Activated T-helper 17 cell treated with anti-CD3 and anti-CD28 coated beads, Interleukin-2, amount 50 U/mL, for 72 hours (primary cell): ENCODE data around the gene PAX6. TPM values are rescaled to one million over a fixed set of nuclear protein-coding genes. Genes with fewer than 3 reads are reported as not detected.

ENCODE experiments used
- ATAC-seq: fragments of 150-1000 bp; cut with Tn5 transposase; replicated peaks from 2 replicates; pipeline ENCODE4 v1.10.0; 2021; ENCODE audit warnings: mild to moderate bottlenecking, moderate library complexity
- H3K27ac Mint-ChIP-seq: one replicate; pipeline ENCODE4 v1.8.0; 2022; ENCODE audit warnings: mixed read lengths
- H3K27me3 Mint-ChIP-seq: one replicate; pipeline ENCODE4 v1.8.0; 2022; ENCODE audit warnings: mixed read lengths
- H3K36me3 Mint-ChIP-seq: one replicate; pipeline ENCODE4 v1.8.0; 2022; ENCODE audit warnings: low read depth, mild to moderate bottlenecking, mixed read lengths
- H3K4me1 Mint-ChIP-seq: one replicate; pipeline ENCODE4 v1.8.0; 2022; ENCODE audit warnings: mixed read lengths
- H3K4me3 Mint-ChIP-seq: one replicate; pipeline ENCODE4 v1.8.0; 2022; ENCODE audit warnings: mild to moderate bottlenecking, mixed read lengths
- H3K9me3 Mint-ChIP-seq: one replicate; pipeline ENCODE4 v1.8.0; 2022; ENCODE audit warnings: mixed read lengths
- total RNA-seq, 2 donors: library from RNA; stranded (reverse); gene quantifications; one replicate each; pipeline ENCODE4 v1.2.3, GENCODE V29; 2022

Gene PAX6
- total RNA-seq: not detected

GRCh38 chr11:31810779-31811647 is at the start of gene PAX6:
TSS of gene PAX6 (minus strand) at chr11:31811322. CDS start at chr11:31806411, 4,911 bp downstream.
- H3K4me1 Mint-ChIP-seq: peaks cover 26% of the 10 kb centered on the region
- peak within 1 kb of the TSS; percentile 83 for H3K4me3 Mint-ChIP-seq
- H3K9me3 Mint-ChIP-seq: no peaks in the 10 kb centered on the region
- no peak within 1 kb of the TSS for H3K27ac Mint-ChIP-seq
- peaks cover 64% of the 10 kb centered on the region for H3K27me3 Mint-ChIP-seq
- ATAC-seq: peak; percentile 51
- H3K36me3 Mint-ChIP-seq: peaks cover 30% of the 10 kb centered on the region

- ATAC-seq: no peak
- H3K4me3 Mint-ChIP-seq: no peak overlapping the region
- no peaks in the 10 kb centered on the region for H3K9me3 Mint-ChIP-seq
- peaks cover 50% of the 10 kb centered on the region for H3K27me3 Mint-ChIP-seq
- no peaks in the 10 kb centered on the region for H3K4me1 Mint-ChIP-seq
- no peaks in the 10 kb centered on the region for H3K36me3 Mint-ChIP-seq
- no peak overlapping the region for H3K27ac Mint-ChIP-seq
These were observed 49.3 kb upstream of the PAX6 start for GRCh38 chr11:31860391-31860790.

- Mint-ChIP-seq H3K4me1 (no peaks in the 10 kb centered on the region), H3K27me3 (peaks cover 32% of the 10 kb centered on the region), H3K9me3 (no peaks in the 10 kb centered on the region), H3K4me3 (no peak overlapping the region), H3K36me3 (no peaks in the 10 kb centered on the region), H3K27ac (no peak overlapping the region)
- peak; percentile 21 for ATAC-seq
These were observed 45.1 kb upstream of the PAX6 start for GRCh38 chr11:31856248-31856647.

GRCh38 chr11:31855466-31855865 is 44.3 kb upstream of the PAX6 start:
- H3K36me3 Mint-ChIP-seq: no peaks in the 10 kb centered on the region
- no peaks in the 10 kb centered on the region for H3K4me1 Mint-ChIP-seq
- no peaks in the 10 kb centered on the region for H3K9me3 Mint-ChIP-seq
- ATAC-seq: no peak
- H3K4me3 Mint-ChIP-seq: no peak overlapping the region
- no peak overlapping the region for H3K27ac Mint-ChIP-seq
- peaks cover 31% of the 10 kb centered on the region for H3K27me3 Mint-ChIP-seq

- H3K4me3 Mint-ChIP-seq: no peak overlapping the region
- H3K9me3 Mint-ChIP-seq: no peaks in the 10 kb centered on the region
- H3K27ac Mint-ChIP-seq: no peak overlapping the region
- peaks cover 13% of the 10 kb centered on the region for H3K27me3 Mint-ChIP-seq
- ATAC-seq: no peak
- H3K4me1 Mint-ChIP-seq: no peaks in the 10 kb centered on the region
- H3K36me3 Mint-ChIP-seq: no peaks in the 10 kb centered on the region
These were observed 39.2 kb upstream of the PAX6 start for GRCh38 chr11:31850365-31850764.

GRCh38 chr11:31847761-31848160 is 36.6 kb upstream of the PAX6 start:
- Mint-ChIP-seq H3K36me3 (no peaks in the 10 kb centered on the region), H3K27ac (no peak overlapping the region), H3K27me3 (peaks cover 15% of the 10 kb centered on the region), H3K4me3 (no peak overlapping the region), H3K4me1 (no peaks in the 10 kb centered on the region), H3K9me3 (no peaks in the 10 kb centered on the region)
- ATAC-seq: no peak

GRCh38 chr11:31845331-31845730 is 34.2 kb upstream of the PAX6 start:
- H3K27me3 Mint-ChIP-seq: peaks cover 24% of the 10 kb centered on the region
- no peak for ATAC-seq

GRCh38 chr11:31844351-31844750 is 33.2 kb upstream of the PAX6 start:
- Mint-ChIP-seq H3K4me3 (no peak overlapping the region), H3K27me3 (peaks cover 32% of the 10 kb centered on the region), H3K36me3 (no peaks in the 10 kb centered on the region), H3K9me3 (no peaks in the 10 kb centered on the region), H3K4me1 (no peaks in the 10 kb centered on the region), H3K27ac (no peak overlapping the region)
- ATAC-seq: no peak

More at GRCh38 chr11:31845331-31845730, 34.2 kb upstream of the PAX6 start:
- H3K27ac Mint-ChIP-seq: no peak overlapping the region
- H3K9me3 Mint-ChIP-seq: no peaks in the 10 kb centered on the region
- H3K4me3 Mint-ChIP-seq: no peak overlapping the region
- no peaks in the 10 kb centered on the region for H3K4me1 Mint-ChIP-seq
- H3K36me3 Mint-ChIP-seq: no peaks in the 10 kb centered on the region

GRCh38 chr11:31841435-31841834 is 30.3 kb upstream of the PAX6 start:
- peaks cover 44% of the 10 kb centered on the region for H3K27me3 Mint-ChIP-seq

GRCh38 chr11:31834237-31834636 is 23.1 kb upstream of the PAX6 start:
- Mint-ChIP-seq H3K36me3 (no peaks in the 10 kb centered on the region), H3K27ac (no peak overlapping the region), H3K4me3 (no peak overlapping the region), H3K9me3 (no peaks in the 10 kb centered on the region), H3K27me3 (peaks cover 35% of the 10 kb centered on the region), H3K4me1 (no peaks in the 10 kb centered on the region)
- ATAC-seq: no peak

More at GRCh38 chr11:31841435-31841834, 30.3 kb upstream of the PAX6 start:
- no peak for ATAC-seq
- Mint-ChIP-seq H3K4me3 (no peak overlapping the region), H3K36me3 (no peaks in the 10 kb centered on the region), H3K9me3 (no peaks in the 10 kb centered on the region), H3K27ac (no peak overlapping the region), H3K4me1 (no peaks in the 10 kb centered on the region)

GRCh38 chr11:31830406-31830805 is 19.3 kb upstream of the PAX6 start:
- peaks cover 45% of the 10 kb centered on the region for H3K27me3 Mint-ChIP-seq

GRCh38 chr11:31828217-31828616 is 17.1 kb upstream of the PAX6 start:
- Mint-ChIP-seq H3K36me3 (peaks cover 16% of the 10 kb centered on the region), H3K4me1 (peaks cover 5% of the 10 kb centered on the region), H3K9me3 (no peaks in the 10 kb centered on the region), H3K4me3 (no peak overlapping the region), H3K27me3 (peaks cover 51% of the 10 kb centered on the region), H3K27ac (no peak overlapping the region)
- no peak for ATAC-seq

More at GRCh38 chr11:31830406-31830805, 19.3 kb upstream of the PAX6 start:
- no peak overlapping the region for H3K4me3 Mint-ChIP-seq
- H3K36me3 Mint-ChIP-seq: peaks cover 10% of the 10 kb centered on the region
- H3K27ac Mint-ChIP-seq: no peak overlapping the region
- H3K9me3 Mint-ChIP-seq: no peaks in the 10 kb centered on the region
- H3K4me1 Mint-ChIP-seq: peaks cover 5% of the 10 kb centered on the region
- ATAC-seq: no peak

- H3K9me3 Mint-ChIP-seq: no peaks in the 10 kb centered on the region
- no peak overlapping the region for H3K27ac Mint-ChIP-seq
- peaks cover 20% of the 10 kb centered on the region for H3K36me3 Mint-ChIP-seq
- ATAC-seq: no peak
- peaks cover 5% of the 10 kb centered on the region for H3K4me1 Mint-ChIP-seq
- H3K27me3 Mint-ChIP-seq: peaks cover 56% of the 10 kb centered on the region
- peak overlapping the region; percentile 7 for H3K4me3 Mint-ChIP-seq
These were observed 16.5 kb upstream of the PAX6 start for GRCh38 chr11:31827455-31828206.

- Mint-ChIP-seq H3K27ac (no peak overlapping the region), H3K4me3 (peak overlapping the region; percentile 40), H3K27me3 (peaks cover 62% of the 10 kb centered on the region), H3K4me1 (peaks cover 5% of the 10 kb centered on the region), H3K36me3 (peaks cover 20% of the 10 kb centered on the region), H3K9me3 (peaks cover 3% of the 10 kb centered on the region)
- no peak for ATAC-seq
These were observed 15.7 kb upstream of the PAX6 start for GRCh38 chr11:31826536-31827438.
